Mesendoderm (in vitro differentiated cells): ENCODE results near the gene IZUMO1.
A peak's percentile ranks its signal among the peaks of the same experiment; 100 is the strongest.
"Not testable (repeated sequence)": the region's sequence is repeated elsewhere in the genome, so short reads cannot be mapped to it uniquely, and the experiment has no call there.

ENCODE experiments used
- DNase-seq: peaks from one replicate; pipeline ENCODE4 v3.0.0; 2013
- H2AK5ac ChIP-seq: 2 replicates; pipeline ENCODE4 v1.6.1; 2013; ENCODE audit warnings: low read length, inconsistent platforms
- H2BK120ac ChIP-seq: 2 replicates; pipeline ENCODE4 v1.6.1; 2013; ENCODE audit warnings: low read depth, mild to moderate bottlenecking, low read length, moderate library complexity, mixed read lengths
- H2BK15ac ChIP-seq: replicated peaks from 2 replicates; pipeline ENCODE4 v1.6.1; 2013; ENCODE audit warnings: low read depth, mild to moderate bottlenecking, moderate library complexity
- H2BK5ac ChIP-seq: 2 replicates; pipeline ENCODE4 v1.6.1; 2013; ENCODE audit warnings: low read length, inconsistent platforms
- H3K18ac ChIP-seq: 2 replicates; pipeline ENCODE4 v1.6.1; 2013; ENCODE audit warnings: mild to moderate bottlenecking, low read length, mixed read lengths
- H3K23ac ChIP-seq: one replicate; pipeline ENCODE4 v1.6.1; 2013; ENCODE audit warnings: low read length
- H3K27ac ChIP-seq: 2 replicates; pipeline ENCODE4 v1.5.1; 2013; ENCODE audit warnings: low read depth, mild to moderate bottlenecking, inconsistent platforms, low read length, moderate library complexity
- H3K27me3 ChIP-seq: 2 replicates; pipeline ENCODE4 v1.6.1; 2013; ENCODE audit warnings: low read length, control low read depth, mild to moderate bottlenecking, inconsistent platforms; ENCODE audit not compliant: insufficient read depth, poor library complexity
- H3K36me3 ChIP-seq: 2 replicates; pipeline ENCODE4 v1.6.1; 2013; ENCODE audit warnings: low read length, inconsistent platforms; ENCODE audit not compliant: control insufficient read depth, insufficient read depth
- H3K4ac ChIP-seq: one replicate; pipeline ENCODE4 v1.6.1; 2013; ENCODE audit warnings: low read depth, mild to moderate bottlenecking, low read length, moderate library complexity
- H3K4me1 ChIP-seq: 2 replicates; pipeline ENCODE4 v1.6.1; 2013; ENCODE audit warnings: low read depth, low read length, inconsistent platforms; ENCODE audit not compliant: control insufficient read depth
- H3K4me2 ChIP-seq: 2 replicates; pipeline ENCODE4 v1.6.1; 2013; ENCODE audit warnings: low read length
- H3K4me3 ChIP-seq: 2 replicates; pipeline ENCODE4 v1.5.1; 2013; ENCODE audit warnings: mild to moderate bottlenecking, low read length
- H3K56ac ChIP-seq: one replicate; pipeline ENCODE4 v1.6.1; 2013; ENCODE audit warnings: low read length
- H3K79me1 ChIP-seq: 2 replicates; pipeline ENCODE4 v1.6.1; 2013; ENCODE audit warnings: low read length, inconsistent platforms
- H3K79me2 ChIP-seq: 2 replicates; pipeline ENCODE4 v1.6.1; 2013; ENCODE audit warnings: mild to moderate bottlenecking, low read length; ENCODE audit not compliant: control insufficient read depth, insufficient read depth
- H3K9ac ChIP-seq: 2 replicates; pipeline ENCODE4 v1.6.1; 2013; ENCODE audit warnings: low read length, inconsistent platforms
- H4K5ac ChIP-seq: one replicate; pipeline ENCODE4 v1.6.1; 2013; ENCODE audit warnings: low read length
- H4K8ac ChIP-seq: one replicate; pipeline ENCODE4 v1.6.1; 2013; ENCODE audit warnings: low read depth, mild to moderate bottlenecking, control low read depth, low read length, moderate library complexity
- whole genome bisulfite sequencing: extraction: QIAGEN DNeasy Blood & Tissue Kit; methylation state at CpG from one replicate; pipeline ENCODE4 v1.1.7; 2013; ENCODE audit warnings: low lambda C conversion rate, missing lambda C conversion rate; ENCODE audit not compliant: insufficient coverage; ENCODE audit errors: extremely low coverage; 5-methylcytosine and 5-hydroxymethylcytosine counted together

Gene IZUMO1

GRCh38 chr19:48787331-48787730, 40.6 kb upstream of the IZUMO1 start:
- not testable (repeated sequence) for H3K27ac ChIP-seq, H4K8ac ChIP-seq, H2BK120ac ChIP-seq, H3K27me3 ChIP-seq, H3K36me3 ChIP-seq, H3K4ac ChIP-seq, H3K79me2 ChIP-seq, H2BK5ac ChIP-seq, H4K5ac ChIP-seq, H2AK5ac ChIP-seq, H3K79me1 ChIP-seq, DNase-seq, H3K23ac ChIP-seq, H3K4me2 ChIP-seq, H3K4me3 ChIP-seq, H3K56ac ChIP-seq, H3K18ac ChIP-seq, H3K4me1 ChIP-seq, H3K9ac ChIP-seq, H2BK15ac ChIP-seq
- WGBS, result no CpG with 5 or more reads among the region's 9 CpGs

GRCh38 chr19:48786422-48786821, 39.7 kb upstream of the IZUMO1 start:
- H2BK5ac ChIP-seq, H2BK15ac ChIP-seq, H3K4me3 ChIP-seq, H3K36me3 ChIP-seq, H3K23ac ChIP-seq, H3K4ac ChIP-seq, H3K18ac ChIP-seq, H3K4me1 ChIP-seq, H3K4me2 ChIP-seq, H4K8ac ChIP-seq, H2BK120ac ChIP-seq, H3K27ac ChIP-seq, H3K79me1 ChIP-seq, DNase-seq, H3K9ac ChIP-seq, H3K56ac ChIP-seq, H3K79me2 ChIP-seq, H3K27me3 ChIP-seq, H2AK5ac ChIP-seq, H4K5ac ChIP-seq: not testable (repeated sequence)
- WGBS, result no CpG with 5 or more reads among the region's 7 CpGs

- no peaks in the 10 kb centered on the region for H3K36me3 ChIP-seq
- no peak overlapping the region for H4K5ac ChIP-seq
- no peak for DNase-seq
- H3K23ac ChIP-seq, result no peak overlapping the region
- H3K4me3 ChIP-seq, result no peak overlapping the region
- H2BK120ac ChIP-seq, result no peak overlapping the region
- H3K27ac ChIP-seq, result no peak overlapping the region
- H2BK15ac ChIP-seq, result no peak overlapping the region
- H3K4me2 ChIP-seq, result no peak overlapping the region
- H3K56ac ChIP-seq, result no peak overlapping the region
- H3K79me2 ChIP-seq, result no peaks in the 10 kb centered on the region
- no CpG with 5 or more reads among the region's 5 CpGs for WGBS
- no peak overlapping the region for H3K18ac ChIP-seq
- H3K4me1 ChIP-seq, result no peaks in the 10 kb centered on the region
- no peaks in the 10 kb centered on the region for H3K79me1 ChIP-seq
- H2BK5ac ChIP-seq, result no peak overlapping the region
- no peak overlapping the region for H3K4ac ChIP-seq
- no peak overlapping the region for H2AK5ac ChIP-seq
- H4K8ac ChIP-seq, result no peak overlapping the region
- no peaks in the 10 kb centered on the region for H3K27me3 ChIP-seq
- H3K9ac ChIP-seq, result no peak overlapping the region
Measured at GRCh38 chr19:48784527-48784926, 37.8 kb upstream of the IZUMO1 start.

GRCh38 chr19:48780631-48781391, 34.1 kb upstream of the IZUMO1 start:
- Histone ChIP-seq H4K8ac (no peak overlapping the region), H3K23ac (no peak overlapping the region), H3K27me3 (no peaks in the 10 kb centered on the region), H3K4me1 (no peaks in the 10 kb centered on the region), H2AK5ac (no peak overlapping the region), H4K5ac (no peak overlapping the region), H2BK15ac (no peak overlapping the region), H3K79me1 (no peaks in the 10 kb centered on the region), H2BK5ac (no peak overlapping the region), H3K4me2 (no peak overlapping the region), H3K79me2 (no peaks in the 10 kb centered on the region), H3K4me3 (no peak overlapping the region), H3K56ac (no peak overlapping the region), H3K18ac (no peak overlapping the region), H3K4ac (no peak overlapping the region), H3K36me3 (no peaks in the 10 kb centered on the region), H3K27ac (no peak overlapping the region), H2BK120ac (no peak overlapping the region), H3K9ac (no peak overlapping the region)
- DNase-seq, result no peak
- WGBS, result no CpG with 5 or more reads among the region's 14 CpGs

GRCh38 chr19:48779636-48780035, 32.9 kb upstream of the IZUMO1 start:
- H3K27ac ChIP-seq, result no peak overlapping the region
- H3K9ac ChIP-seq, result no peak overlapping the region
- no CpG with 5 or more reads among the region's 1 CpG for WGBS
- no peak for DNase-seq
- H3K36me3 ChIP-seq, result no peaks in the 10 kb centered on the region
- H2BK15ac ChIP-seq, result no peak overlapping the region
- no peak overlapping the region for H2BK120ac ChIP-seq
- H3K27me3 ChIP-seq, result no peaks in the 10 kb centered on the region
- H3K4ac ChIP-seq, result no peak overlapping the region
- H3K79me2 ChIP-seq, result no peaks in the 10 kb centered on the region
- no peak overlapping the region for H2BK5ac ChIP-seq
- no peaks in the 10 kb centered on the region for H3K4me1 ChIP-seq
- no peak overlapping the region for H3K56ac ChIP-seq
- no peak overlapping the region for H4K5ac ChIP-seq
- no peak overlapping the region for H3K18ac ChIP-seq
- no peak overlapping the region for H3K23ac ChIP-seq
- H4K8ac ChIP-seq, result no peak overlapping the region
- H3K79me1 ChIP-seq, result no peaks in the 10 kb centered on the region
- no peak overlapping the region for H3K4me3 ChIP-seq
- H3K4me2 ChIP-seq, result no peak overlapping the region
- no peak overlapping the region for H2AK5ac ChIP-seq

GRCh38 chr19:48777720-48778119, 31.0 kb upstream of the IZUMO1 start:
- no peak overlapping the region for H3K18ac ChIP-seq
- H3K27me3 ChIP-seq, result no peaks in the 10 kb centered on the region
- no peak overlapping the region for H3K9ac ChIP-seq
- H3K56ac ChIP-seq, result no peak overlapping the region
- H2BK5ac ChIP-seq, result no peak overlapping the region
- H3K27ac ChIP-seq, result no peak overlapping the region
- H3K4me3 ChIP-seq, result no peak overlapping the region
- H3K4me2 ChIP-seq, result no peak overlapping the region
- no peak overlapping the region for H3K23ac ChIP-seq
- H2AK5ac ChIP-seq, result no peak overlapping the region
- no peaks in the 10 kb centered on the region for H3K79me1 ChIP-seq
- DNase-seq, result peak; percentile 29
- no peaks in the 10 kb centered on the region for H3K79me2 ChIP-seq
- no peak overlapping the region for H4K8ac ChIP-seq
- H4K5ac ChIP-seq, result no peak overlapping the region
- no peaks in the 10 kb centered on the region for H3K36me3 ChIP-seq
- no CpG with 5 or more reads among the region's 12 CpGs for WGBS
- no peak overlapping the region for H2BK120ac ChIP-seq
- no peak overlapping the region for H3K4ac ChIP-seq
- no peaks in the 10 kb centered on the region for H3K4me1 ChIP-seq
- H2BK15ac ChIP-seq, result no peak overlapping the region
